Neutrophil (primary cell): ENCODE results near the gene PLA2G4C.

Experiments used
- H3K27ac ChIP-seq: fragments of 200-600 bp; sonication (generic); 2 replicates; pipeline ENCODE4 v1.5.1; 2016; ENCODE audit warnings: mild to moderate bottlenecking, moderate library complexity
- H3K27me3 ChIP-seq: fragments of 200-600 bp; sonication (generic); 2 replicates; pipeline ENCODE4 v1.6.0; 2016; ENCODE audit warnings: mild to moderate bottlenecking
- H3K36me3 ChIP-seq: fragments of 200-600 bp; sonication (generic); 2 replicates; pipeline ENCODE4 v1.5.1; 2017
- H3K4me1 ChIP-seq, 2 experiments: fragments of 200-600 bp in 1 of 2; sonication (generic) in 1 of 2; 1 replicate in 1 of 2; 2 replicates in 1 of 2; pipeline versions ENCODE4 v1.5.1 to v1.6.1; 2013 to 2016; ENCODE audit warnings: low read depth in 1 of 2, low read length in 1 of 2, mild to moderate bottlenecking in 1 of 2, moderate library complexity in 1 of 2; ENCODE audit not compliant: control insufficient read depth in 1 of 2, insufficient read depth in 1 of 2
- H3K4me3 ChIP-seq, 2 experiments: fragments of 200-600 bp in 1 of 2; sonication (generic) in 1 of 2; 1 replicate in 1 of 2; 2 replicates in 1 of 2; pipeline ENCODE4 v1.5.1; 2013 to 2016; ENCODE audit warnings: low read depth in 1 of 2, low read length in 1 of 2, mild to moderate bottlenecking in 1 of 2, moderate library complexity in 1 of 2
- H3K9me3 ChIP-seq: fragments of 200-600 bp; sonication (generic); 2 replicates; pipeline ENCODE4 v1.5.1; 2016
- CTCF ChIP-seq: fragments of 200-600 bp; sonication (generic); IDR thresholded peaks from 2 replicates; pipeline ENCODE4 v1.5.1; 2016; ENCODE audit warnings: antibody characterized with exemption

PLA2G4C gene

DNA sequence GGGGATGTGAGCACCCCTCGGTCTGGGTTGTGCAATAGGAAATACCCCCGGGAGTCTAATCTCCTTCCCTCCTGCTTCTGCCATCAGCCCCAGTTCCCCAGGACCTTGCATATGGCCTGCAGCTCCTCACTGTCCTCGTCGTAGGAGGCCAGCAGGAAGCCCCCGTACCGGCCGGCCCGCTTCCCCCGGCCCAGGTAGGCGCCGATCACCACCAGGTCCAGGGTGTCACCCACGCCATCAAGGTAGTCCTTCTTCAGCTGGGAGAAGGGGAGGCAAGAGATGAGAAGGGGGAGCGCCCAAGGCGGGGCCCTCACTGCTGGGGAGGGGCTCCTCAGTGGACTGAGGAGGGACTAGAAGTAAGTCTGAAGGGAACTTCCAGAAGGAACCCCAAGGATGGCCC lies 10.4 kb upstream of the PLA2G4C start:
- TF ChIP-seq CTCF: no peak
- Histone ChIP-seq H3K4me3 (no peak overlapping the region), H3K27ac (no peak overlapping the region), H3K36me3 (peaks cover 61% of the 10 kb centered on the region), H3K27me3 (no peaks in the 10 kb centered on the region), H3K9me3 (no peaks in the 10 kb centered on the region), H3K4me1 (no peaks in the 10 kb centered on the region)

DNA sequence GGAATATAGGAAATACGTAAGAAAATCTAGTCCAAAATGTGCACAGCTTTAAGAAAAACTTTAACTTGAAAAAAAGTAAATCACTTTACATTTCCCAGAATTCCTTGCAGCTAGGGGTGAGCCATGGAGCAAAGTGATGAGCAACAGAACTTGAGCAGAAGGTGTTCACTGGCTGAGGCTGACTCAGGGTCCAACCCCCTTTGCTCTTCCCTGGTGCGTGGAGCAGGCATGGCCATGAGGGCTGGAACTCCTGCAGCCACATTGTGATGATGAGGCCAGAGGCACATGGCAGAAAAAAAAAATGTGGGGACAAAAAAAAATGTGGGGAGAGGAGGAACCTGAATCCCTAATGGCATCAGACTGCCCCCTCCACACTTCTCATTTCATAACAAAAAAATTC lies 9.9 kb upstream of the PLA2G4C start:
- no peaks in the 10 kb centered on the region for H3K4me1 ChIP-seq
- no peak overlapping the region for H3K4me3 ChIP-seq
- H3K36me3 ChIP-seq: peaks cover 64% of the 10 kb centered on the region
- H3K9me3 ChIP-seq: no peaks in the 10 kb centered on the region
- no peaks in the 10 kb centered on the region for H3K27me3 ChIP-seq
- no peak overlapping the region for H3K27ac ChIP-seq
- no peak for TF ChIP-seq CTCF

- no peak overlapping the region for H3K4me3 ChIP-seq
- no peaks in the 10 kb centered on the region for H3K9me3 ChIP-seq
- TF ChIP-seq CTCF: no peak
- H3K4me1 ChIP-seq: no peaks in the 10 kb centered on the region
- no peaks in the 10 kb centered on the region for H3K27me3 ChIP-seq
- no peak overlapping the region for H3K27ac ChIP-seq
- peaks cover 61% of the 10 kb centered on the region for H3K36me3 ChIP-seq
Measured at GRCh38 chr19:48118131-48118517, 7.5 kb upstream of the PLA2G4C start.

DNA sequence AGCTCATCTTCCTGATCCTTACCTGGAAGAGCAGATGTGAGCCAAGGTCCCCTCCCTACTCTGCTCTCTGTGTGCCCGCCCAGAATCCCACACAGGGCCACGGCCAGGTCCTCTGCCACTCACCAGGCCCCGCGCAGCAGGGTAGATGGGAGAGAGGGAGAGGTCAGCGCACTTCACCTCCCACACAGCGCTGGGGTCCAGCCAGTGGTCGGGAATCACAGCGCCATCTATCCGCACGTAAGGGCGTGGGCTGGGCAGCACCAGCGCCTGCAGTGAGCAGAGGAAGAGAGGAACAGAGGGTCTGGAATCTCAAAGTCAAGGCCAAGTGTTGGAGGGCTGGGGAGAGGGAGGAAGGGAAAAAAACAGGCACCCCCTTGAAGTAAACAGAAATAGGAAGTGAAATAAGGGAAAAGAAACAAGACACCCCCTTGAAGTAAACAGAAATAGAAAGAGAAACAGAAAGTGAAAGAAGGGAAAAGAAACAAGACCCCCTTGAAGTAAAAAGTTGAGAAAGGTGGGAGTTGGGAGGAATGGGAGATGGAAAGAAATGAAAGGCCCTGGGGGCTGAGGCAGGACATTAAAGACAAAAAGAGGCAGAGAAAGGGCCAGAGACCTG lies 7.0 kb upstream of the PLA2G4C start:
- Histone ChIP-seq H3K4me3 (no peak overlapping the region), H3K9me3 (no peaks in the 10 kb centered on the region), H3K4me1 (no peaks in the 10 kb centered on the region), H3K27me3 (no peaks in the 10 kb centered on the region), H3K36me3 (peaks cover 56% of the 10 kb centered on the region), H3K27ac (no peak overlapping the region)
- TF ChIP-seq CTCF: no peak

DNA sequence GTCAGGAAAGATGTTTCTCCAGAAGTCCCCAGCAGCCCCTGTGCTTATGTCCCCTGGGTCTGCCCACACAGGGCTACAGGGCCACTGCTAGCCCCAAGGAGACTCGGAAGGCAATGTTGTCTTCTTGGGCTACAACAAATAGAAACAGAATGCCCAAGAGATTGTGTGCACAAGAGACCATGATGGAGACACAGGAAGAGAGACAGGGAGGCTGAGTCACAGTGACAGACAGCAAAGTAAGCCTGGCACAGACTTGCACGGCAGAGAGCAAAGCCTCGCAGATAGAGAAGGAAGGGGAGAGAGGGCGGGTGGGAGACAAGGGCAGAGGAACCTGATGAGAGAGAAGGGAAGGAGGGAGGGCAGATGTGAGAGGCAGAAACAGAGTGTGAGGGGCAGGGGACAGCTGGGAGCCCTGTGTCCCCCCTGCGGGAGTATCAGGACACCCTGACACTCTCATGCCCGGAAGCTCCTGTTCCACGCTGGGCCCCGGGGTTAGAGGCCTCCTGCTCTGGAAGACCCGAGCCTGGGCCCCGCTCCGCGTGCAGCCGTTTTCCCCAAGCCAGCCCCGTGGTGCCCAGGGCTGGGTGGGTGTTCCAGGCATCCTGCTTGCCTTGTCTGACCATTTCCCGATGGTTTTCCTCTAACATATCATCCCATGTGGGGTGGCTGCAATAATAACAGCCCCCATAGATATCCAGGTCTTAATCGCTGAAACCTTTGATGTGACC lies 2.7 kb upstream of the PLA2G4C start:
- Histone ChIP-seq H3K36me3 (peaks cover 24% of the 10 kb centered on the region), H3K9me3 (no peaks in the 10 kb centered on the region)
- no peak for TF ChIP-seq CTCF

More for the DNA sequence above, 2.7 kb upstream of the PLA2G4C start:
- H3K27me3 ChIP-seq: peaks cover 2% of the 10 kb centered on the region
- peaks cover 0 to 6% of the 10 kb centered on the region in 2 experiments for H3K4me1 ChIP-seq
- no peak overlapping the region for H3K27ac ChIP-seq
- no peak overlapping the region for H3K4me3 ChIP-seq
